NCI-H524 (cell line): ENCODE measurements around the gene ATXN2.
"Not testable (repeated sequence)": the region's sequence is repeated elsewhere in the genome, so short reads cannot be mapped to it uniquely, and the experiment has no call there.

Experiments used
- DNase-seq, 2 experiments: peaks; one replicate each; lab custom pipeline; 2025; lab: John Stamatoyannopoulos, UW

ATXN2 gene

DNA sequence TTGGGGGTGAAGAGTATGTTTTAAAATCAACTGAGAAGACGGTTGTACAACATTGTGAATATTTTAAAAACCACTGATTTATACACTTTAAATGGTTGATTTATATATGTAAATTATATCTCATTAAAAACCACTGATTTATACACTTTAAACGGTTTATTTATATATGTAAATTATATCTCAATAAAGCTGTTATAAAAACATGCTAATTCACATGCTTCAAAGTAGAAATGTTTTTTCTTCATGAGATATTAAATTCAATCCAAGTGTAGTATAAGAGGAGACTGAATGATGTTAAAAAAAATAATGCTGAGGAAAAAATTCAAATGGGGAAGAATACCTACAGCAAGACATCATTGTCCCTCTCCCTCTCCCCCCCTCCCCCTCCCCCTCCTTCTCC, 92.9 kb downstream of the ATXN2 start:
- no peak for DNase-seq

DNA sequence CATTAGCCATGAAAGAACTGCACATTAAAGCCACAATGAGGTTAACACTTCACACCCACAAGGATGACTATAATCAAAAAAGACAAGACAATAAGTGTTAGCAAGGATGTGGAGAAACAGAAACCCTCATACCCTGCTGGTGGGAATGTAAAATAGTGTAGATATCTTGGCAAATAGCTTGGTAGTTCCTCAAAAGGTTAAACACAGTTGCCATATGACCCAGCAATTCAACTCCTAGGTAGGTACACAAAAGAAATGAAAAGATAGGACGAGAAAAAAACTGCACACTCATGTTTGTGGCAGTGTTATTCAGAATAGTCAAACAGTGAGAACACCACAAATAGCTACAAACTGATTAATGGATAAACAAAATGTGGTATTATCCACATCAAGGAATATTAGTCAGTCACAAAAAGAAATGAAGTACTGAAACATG, 93.5 kb downstream of the ATXN2 start:
- no peak for DNase-seq

DNA sequence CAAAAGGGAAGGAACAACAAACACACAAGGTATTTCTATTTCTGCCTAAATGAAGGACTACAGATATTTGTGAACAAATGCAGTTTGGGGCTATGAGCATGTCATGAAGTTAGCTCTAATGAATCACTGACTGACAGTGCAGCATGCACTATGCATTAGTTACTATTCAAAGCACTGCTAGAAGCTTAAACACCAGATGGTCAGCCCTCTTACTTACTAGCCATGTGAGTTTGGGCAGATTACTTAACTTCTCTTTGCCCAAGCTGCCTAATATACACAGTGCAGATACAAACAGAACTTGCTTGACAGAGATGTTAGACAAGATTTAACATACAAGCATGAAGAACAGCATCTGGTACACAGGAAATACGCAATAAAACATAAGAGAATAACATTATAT, 96.0 kb downstream of the ATXN2 start:
- DNase-seq: peak; percentile 73 to 92

DNA sequence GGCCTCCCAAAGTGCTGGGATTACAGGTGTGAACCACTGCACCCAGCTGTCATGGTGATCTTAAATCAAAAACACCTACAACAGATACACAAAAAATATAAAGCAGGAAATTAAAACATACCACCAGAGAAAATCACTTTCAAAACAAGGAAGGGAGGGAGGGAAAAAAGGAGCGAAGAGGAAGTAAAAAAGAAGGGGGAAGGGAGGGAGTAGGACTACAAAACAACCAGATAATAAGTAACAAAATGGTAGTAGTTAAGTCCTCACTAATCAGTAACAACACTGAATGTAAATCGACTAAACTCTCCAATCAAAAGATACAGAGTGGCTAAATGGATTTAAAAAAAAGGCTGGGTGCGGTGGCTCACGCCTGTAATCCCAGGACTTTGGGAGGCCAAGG, 104.4 kb downstream of the ATXN2 start:
- no peak for DNase-seq

DNA sequence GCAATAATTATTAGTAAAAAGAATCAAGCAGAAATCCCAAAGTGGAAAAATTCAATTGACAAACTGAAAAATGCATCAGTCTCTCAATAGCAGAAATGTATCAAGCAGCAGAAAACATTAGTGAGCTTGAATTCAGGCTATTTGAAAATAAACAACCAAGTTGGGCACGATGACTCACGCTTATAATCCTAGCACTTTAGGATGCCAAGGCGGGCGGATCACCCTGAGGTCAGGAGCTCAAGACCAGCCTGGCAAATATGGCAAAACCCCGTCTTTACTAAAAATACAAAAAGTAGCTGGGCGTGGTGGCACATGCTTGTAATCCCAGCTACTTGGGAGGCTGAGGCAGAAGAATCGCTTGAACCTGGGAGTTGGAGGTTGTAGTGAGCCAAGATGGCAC, 106.1 kb downstream of the ATXN2 start:
- DNase-seq: not testable (repeated sequence)

DNA sequence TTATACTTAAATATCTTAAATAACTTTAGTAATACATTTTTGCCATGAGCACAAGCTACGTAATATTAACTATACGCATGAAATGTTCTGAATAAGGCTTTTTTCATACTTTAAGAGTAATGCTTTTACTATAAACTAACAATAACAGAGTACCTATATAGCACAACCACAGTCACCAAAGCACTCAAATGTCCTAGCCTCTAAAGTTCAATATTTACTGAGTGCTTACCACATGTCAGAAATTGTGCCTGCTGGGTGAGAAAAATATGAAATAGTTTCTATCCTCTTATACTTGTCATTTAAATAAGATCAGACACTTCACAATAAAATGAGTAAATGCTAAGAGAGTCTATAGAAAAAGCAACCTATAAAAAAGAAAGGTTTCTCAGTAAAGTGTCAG, 110.3 kb downstream of the ATXN2 start:
- DNase-seq: no peak

DNA sequence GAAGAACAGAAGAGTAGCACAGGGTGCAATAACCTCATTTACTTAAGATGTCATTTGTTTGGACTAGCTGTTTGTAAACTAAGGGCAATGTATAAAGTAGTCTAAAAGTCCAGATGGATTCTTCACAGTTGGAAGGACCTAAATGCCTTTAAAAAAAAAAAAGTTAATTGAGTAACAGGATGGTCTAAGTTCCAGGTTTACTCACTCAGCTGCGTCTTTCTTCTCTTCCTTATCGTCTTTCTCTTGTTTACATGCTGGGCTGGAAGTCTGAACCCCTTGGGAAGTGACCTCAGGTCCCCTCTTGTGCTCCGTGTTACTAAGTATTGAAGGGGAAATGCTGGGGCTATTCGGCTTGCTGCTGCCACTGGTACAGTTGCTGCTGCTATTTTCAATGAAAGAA, 110.8 kb downstream of the ATXN2 start:
- DNase-seq: no peak

DNA sequence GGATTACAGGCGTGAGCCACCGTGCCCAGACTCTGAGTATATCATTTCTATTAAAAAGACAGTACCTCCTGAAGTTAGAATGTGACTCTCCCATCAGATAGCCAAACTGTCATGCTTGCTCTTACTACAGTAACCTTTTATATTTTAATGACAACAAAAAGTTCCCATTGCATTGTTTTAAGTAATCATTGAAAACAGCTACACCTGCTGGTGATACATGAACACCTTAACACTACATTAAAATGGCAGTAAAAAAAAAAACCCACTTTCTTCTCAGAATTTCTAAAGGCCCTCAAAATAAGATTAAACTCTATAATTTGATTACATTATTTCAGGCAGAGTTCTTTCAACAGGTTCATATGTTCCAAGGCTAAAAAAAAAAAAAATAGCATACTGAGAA, 116.7 kb downstream of the ATXN2 start:
- DNase-seq: no peak

DNA sequence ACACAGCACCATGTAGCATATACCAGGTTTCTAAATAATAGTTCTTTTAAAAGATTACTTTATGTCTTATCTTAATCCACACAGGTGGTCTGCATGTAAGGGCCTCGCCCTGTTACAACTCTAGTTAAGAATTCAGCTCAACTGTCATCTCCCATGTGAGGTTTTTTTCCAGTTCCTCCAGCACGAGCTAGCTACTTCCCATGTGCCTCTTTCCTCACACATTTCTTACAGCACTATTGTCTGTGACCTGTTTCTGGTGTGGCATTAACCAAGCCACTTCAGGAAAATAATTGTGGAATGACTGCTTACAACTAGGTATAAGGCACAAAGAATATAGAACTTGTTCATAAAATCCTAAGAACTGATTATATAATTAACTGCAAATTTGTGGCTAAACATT, 127.9 kb downstream of the ATXN2 start:
- no peak for DNase-seq

DNA sequence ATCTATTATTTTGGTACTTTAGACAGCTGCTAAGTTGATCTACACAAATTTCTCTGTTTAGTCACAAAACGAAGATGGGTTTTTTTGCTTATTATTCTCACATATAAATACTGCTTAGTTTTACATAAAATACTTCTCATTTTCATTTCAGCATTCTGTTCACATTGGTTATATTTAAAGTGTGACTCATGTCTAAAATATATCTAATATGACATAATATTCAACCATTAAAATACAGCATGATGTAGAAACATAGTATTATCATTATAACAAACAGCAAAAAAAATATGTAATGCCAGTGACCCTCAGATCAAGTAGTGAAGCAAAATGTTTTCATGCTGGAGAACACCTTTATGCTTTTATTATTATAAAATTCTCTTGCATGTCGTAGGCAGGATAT, 129.7 kb downstream of the ATXN2 start:
- DNase-seq: no peak

DNA sequence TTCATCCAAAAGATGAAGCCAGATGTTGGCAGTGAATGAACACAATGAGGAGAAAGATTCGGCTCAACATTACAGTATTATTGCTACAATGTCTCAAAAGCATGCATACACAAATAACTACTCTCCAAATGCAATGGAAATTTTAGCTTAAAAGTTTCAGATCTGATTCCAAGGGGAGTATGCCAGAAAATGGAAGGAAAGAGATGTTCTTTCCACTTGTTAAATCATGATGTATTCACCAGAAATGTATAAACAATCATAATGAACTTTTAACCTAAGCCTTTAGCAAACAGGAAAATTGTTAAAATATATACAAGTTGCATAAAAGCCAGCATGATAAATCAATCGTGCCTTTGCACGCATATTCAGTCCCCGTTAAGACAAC, 131.3 kb downstream of the ATXN2 start:
- no peak for DNase-seq

DNA sequence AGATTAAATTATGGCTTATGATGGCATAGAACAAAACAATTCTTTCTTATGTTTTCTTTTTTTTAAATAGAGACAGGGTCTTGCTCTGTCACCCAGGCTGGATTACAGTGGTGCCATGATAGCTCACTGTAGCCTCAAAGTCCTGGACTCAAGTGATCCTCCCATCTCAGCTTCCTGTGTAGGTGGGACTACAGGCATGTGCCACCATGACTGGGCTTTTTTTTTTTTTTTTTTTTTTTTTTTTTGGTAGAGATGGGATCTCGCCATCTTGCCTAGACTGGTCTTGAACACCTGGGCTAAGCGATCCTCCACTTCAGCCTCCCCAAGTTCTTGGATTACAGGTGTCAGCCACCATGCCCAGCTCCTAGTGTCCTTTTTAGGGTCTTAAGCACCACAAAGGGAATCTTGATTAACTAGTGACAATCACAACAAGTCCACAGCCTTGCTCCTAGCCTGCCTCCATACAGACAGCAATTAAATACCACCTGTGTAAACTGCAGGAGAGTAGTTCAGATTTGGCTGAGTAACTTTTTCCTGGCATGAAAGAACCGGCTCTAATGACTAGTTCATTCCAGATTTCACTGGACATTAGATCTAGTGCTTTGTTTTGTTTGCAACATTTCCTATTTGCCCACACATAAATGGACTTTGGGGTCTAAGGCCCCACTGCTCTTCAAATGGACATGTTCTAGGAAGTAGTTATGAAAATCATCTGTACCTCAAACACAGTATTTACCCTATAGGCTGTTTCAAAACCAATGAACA, 131.8 kb downstream of the ATXN2 start:
- no peak for DNase-seq

DNA sequence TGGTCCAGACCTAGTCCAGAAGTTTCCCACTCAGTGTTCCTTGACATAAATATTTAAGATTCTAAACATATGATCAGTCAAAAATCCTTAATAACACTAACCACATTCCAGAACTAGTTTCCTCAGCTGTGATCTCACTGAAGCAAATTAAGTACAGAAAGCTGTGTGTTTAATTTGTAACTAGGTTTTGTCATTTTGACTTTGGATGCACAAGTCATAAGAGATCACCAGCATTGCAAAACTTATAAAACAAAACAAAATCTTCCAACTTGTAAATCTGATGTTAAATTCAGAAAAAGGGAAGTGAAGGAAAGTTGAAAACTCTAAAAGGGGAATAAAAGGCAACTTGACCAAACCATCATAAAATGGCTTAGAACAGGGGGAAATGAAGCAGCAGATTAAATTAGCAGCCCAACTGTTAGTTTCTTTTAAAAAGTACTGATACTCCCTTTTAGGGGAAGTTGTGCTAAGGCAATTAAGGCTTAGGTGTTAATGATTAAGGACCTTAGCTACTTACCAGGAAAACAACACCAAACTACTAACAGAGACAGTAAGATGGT, 136.8 kb downstream of the ATXN2 start:
- no peak for DNase-seq

DNA sequence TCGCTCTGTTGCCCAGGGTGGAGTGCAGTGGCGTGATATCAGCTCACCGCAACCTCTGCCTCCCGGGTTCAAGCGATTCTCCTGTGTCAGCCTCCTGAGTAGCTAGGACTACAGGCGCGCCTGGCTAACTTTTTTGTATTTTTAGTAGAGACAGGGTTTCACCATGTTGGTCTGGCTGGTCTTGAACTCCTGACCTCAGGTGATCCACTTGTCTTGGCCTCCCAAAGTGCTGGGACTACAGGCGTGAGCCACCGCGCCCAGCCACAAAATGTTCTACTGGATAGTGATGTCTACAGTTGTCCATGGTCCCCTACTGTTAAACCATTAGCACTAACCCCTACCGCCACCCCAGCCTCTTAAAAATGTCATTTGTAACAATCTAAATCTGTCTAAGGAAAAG, 139.0 kb downstream of the ATXN2 start:
- not testable (repeated sequence) for DNase-seq

DNA sequence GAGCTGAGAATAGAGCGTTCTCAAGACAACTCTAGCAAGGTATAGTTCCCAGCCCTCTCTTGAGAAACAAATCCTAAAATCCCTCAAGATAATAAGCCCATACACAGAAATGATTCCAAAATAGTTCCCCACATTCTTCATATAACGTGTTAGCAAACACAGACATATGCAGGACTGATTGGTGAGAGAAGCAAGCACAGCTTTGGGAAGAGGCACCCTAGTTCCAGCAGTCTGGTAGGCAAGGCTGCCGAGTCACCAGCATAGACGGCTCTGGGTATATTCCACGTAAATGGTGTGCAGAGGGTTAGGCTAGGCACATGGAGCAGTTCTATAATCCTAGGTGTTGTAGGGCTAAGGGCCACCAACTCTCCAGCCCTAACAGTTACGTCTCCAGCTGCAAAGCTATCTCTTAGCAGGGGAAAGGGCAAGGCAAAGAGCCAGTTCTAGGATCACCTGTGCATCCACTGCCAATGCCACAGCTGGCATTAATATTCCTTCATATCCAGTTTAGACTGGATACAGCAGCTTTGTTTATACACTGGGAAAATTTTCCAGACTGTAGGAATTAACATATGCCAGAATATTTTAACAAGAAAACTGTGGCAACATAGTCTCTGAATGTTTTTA, 140.5 kb downstream of the ATXN2 start:
- no peak for DNase-seq

DNA sequence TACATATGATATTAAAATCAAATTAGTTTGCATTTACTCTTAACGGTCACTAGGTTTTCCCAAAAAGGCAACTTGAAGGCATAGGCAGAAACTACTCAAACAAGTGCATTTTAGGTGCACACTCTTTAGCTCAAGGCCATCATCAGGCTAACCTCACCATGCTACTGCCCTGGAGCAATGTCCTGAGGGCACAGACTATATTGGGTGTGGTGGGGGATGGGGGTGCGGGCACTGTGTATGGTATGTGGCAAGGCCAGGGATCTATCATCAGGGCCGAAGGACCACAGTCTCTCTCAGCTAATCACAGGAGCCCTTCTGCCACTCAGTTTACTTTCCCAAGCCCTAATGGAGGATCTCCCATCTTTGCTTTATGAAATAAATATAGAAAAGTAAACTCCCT, 141.5 kb downstream of the ATXN2 start:
- DNase-seq: no peak

DNA sequence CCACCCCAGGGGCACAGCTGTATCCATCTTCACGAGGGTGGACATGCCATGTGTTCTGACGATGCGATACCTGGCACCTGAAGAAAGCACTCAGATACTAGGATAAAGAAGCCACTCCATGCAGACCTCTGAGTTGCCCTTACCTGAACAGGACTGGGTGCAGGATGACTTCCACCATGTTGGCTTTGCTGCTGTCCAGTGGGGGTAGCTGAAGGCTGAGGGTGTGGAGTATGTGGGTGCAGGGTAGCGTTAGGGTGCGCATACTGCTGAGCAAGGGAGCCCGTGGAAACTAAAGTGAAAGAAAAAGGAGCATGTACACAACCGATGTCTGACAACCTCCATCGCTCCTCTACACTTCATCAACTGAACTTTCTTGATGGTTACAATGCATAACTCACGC, 142.0 kb downstream of the ATXN2 start:
- DNase-seq: no peak

DNA sequence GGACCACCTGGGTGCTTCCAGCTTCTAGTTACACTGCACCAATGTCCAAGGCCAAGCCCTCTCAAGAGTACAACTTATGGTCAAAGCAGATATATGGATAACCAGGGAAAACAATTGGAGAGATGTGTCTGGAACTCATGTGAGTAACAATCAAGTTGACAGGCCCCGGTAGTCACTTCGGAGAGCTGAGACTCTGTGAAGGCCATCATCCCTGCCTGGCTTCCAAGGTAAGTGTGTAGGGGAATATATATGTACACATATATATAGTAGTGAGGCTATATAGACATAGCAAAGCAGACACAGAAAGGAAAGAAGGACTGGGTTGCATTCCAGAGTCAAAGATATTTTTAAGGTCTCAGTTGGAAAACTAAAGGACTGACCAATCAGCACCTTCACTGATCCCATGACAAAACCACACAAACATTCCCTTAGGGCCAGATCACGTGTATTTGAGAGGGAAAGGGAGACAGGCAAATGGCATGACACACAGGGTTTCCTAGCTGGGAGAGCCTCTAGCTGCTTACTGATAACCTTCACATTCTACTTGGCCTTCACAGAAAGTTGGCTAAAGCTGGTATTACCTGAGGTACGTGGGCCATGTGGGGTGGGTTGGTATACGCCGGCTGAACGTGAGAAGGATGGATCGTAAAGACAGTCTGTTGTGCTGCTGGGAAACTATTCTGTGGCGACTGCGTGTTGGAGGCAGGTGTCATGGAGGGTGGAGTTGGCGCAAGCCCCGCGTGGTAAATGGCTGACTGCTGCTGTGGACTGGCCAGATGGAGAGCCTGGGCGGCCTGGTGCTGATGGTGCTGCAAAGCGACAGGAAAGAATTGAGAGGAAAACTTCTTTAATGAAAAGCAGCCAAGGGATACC, 143.4 kb downstream of the ATXN2 start:
- DNase-seq: no peak

DNA sequence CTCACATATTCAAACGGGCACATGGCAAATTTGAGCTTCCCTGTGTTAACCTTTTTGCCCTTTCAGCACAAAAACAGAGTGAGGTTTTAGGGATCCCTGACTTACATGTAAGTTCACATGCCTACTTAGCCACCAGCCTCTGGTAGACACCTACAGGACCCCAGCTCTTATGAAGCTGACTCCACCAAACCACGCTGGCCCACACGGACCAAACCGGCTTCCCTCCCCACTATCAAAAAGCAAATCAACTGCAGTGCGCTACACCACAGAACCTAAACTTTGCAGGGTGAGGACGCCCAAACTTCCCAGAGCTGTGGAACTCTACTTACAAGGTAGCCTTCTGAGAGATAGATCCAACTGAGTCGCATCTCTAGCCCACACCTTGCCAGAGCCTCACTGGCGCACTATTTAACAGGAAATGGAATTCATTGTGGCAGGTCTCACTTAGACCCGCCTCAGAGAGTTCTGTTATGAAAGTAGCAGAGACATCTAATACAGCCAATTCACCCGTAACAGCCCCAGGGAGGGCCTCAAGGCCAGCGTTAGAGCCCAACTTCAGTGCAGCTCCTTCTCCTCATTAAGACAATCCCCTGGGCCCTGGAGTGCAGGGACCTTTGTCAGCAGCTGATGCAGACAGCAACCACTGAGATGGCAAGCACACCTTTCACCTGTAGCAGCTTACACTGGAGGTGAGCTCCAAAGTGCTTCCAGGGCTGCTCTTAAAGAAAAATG, 144.2 kb downstream of the ATXN2 start:
- no peak for DNase-seq

DNA sequence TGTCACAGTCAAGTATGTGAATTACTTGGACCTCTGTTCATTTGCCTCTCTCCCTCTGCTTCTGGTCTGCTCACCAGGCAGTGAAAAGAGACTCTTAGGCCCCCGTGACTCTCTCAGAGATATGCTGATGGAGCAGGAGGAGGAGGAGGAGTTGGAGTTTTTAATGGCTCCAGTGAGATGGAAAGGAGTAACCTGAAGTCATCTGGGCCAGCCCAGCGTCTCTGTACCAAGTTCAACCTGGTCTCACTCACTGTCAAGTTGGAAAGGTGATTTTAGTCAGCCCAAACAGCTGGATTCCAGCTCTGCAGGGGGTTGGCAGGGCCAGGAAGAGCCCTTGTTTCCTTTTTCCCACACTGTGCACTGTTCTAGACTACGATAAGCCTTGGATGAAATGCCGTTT, 144.8 kb downstream of the ATXN2 start:
- DNase-seq: no peak

DNA sequence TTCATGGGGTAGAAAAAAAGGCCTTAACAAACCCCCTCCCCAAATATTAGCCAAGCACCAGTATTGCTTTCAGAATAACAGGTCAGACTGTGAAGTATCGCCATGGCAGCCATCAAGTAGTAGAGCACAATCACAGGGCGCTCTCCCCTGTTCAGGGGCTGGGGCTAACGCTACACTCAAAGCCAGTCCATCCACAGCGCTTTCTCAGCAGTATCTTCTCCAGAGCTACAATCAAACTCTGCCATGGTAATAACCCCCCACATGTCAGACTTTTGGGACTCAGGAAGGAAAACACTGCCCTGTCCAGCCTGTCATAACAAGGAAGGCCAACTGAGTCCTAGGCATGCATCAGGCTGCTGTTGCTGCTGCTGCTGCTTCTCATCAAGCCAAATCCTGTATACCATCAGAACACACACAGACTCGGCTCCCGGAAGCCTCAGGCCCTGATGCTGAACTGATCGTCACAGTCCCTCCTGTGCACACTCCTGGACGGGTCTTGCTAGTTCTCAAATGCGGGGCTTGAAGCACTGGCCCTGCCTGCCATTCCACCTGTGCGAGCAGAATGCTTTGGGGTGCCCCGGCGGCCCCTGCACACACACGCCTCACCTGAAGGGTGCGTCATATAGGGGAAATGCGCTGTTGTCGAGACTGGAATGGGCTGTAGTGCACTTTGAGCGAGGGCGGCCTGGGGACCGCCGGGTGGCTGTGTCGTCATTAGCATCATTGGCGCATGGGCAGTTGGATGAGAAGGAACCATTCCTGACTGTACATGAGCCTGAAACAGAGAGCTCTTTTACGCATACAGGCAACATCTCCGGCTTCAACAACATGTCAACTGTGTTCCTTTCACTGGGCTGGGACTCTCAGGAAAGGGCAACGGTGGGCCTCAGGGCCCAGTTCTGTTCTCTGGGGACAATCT, 145.8 kb downstream of the ATXN2 start:
- DNase-seq: no peak
